PC-3 (cell line): Measurements from ENCODE around the gene PTGES3L.
A peak's percentile ranks its signal among the peaks of the same experiment; 100 is the strongest.

Source experiments
- EZH2 ChIP-seq: fragments of 300-600 bp; sonication (generic); IDR thresholded peaks from one replicate; pipeline ENCODE4 v1.6.1; 2017; ENCODE audit warnings: antibody characterized with exemption, mild to moderate bottlenecking, low read length; ENCODE audit not compliant: unreplicated experiment
- TF ChIP-seq, protein P1 (sequence below): fragments of 300-600 bp; sonication (generic); conservative IDR thresholded peaks from 2 replicates; pipeline ENCODE4 v1.5.1; 2017; ENCODE audit warnings: antibody characterized with exemption, low read depth, mild to moderate bottlenecking, low read length

DNA sequence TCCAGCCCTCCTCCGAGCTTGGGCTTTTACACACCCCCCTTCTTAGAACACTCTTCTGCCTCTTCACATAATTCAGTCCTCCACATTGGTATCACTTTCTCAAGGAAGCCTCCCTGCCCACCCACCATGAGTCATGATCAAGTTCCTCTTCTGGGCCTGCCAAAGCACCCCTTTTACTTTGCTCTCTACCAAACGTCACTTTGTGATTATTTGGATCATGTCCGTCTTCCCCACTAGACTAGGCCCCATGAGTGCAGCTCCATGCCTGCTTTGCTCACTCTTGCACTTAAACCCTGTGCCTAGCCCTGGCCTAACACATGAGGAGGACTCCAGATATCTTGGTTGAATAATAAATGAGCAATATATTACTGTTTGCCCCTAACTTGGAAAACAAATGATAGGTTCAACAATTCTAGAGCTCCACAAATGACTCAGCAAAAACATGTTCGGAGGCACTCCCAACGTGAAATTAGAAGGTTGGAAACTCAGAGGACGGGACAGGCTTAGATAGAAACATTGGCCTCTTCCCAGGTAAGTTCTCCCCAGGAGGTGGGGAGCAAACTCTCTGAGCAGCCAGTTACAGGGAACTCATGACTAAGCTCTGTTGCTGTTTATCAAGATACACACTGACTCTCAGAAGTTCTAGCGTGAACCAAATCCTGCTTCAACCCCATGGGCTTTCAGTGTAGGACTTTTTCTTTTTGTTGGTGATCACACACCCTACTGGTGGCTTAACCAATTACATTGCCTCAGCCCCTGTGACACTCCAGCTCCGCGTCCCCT is 51.0 kb downstream of the PTGES3L start:
- TF ChIP-seq, protein P1, sequence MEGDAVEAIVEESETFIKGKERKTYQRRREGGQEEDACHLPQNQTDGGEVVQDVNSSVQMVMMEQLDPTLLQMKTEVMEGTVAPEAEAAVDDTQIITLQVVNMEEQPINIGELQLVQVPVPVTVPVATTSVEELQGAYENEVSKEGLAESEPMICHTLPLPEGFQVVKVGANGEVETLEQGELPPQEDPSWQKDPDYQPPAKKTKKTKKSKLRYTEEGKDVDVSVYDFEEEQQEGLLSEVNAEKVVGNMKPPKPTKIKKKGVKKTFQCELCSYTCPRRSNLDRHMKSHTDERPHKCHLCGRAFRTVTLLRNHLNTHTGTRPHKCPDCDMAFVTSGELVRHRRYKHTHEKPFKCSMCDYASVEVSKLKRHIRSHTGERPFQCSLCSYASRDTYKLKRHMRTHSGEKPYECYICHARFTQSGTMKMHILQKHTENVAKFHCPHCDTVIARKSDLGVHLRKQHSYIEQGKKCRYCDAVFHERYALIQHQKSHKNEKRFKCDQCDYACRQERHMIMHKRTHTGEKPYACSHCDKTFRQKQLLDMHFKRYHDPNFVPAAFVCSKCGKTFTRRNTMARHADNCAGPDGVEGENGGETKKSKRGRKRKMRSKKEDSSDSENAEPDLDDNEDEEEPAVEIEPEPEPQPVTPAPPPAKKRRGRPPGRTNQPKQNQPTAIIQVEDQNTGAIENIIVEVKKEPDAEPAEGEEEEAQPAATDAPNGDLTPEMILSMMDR, result peak; percentile 66
- no peak for TF ChIP-seq EZH2
